K562 (cell line): Measurements from ENCODE around the gene MRPL41. TPM values are rescaled to one million over a fixed set of nuclear protein-coding genes. Genes with fewer than 3 reads are reported as not detected.

ENCODE experiments used
- BMI1 ChIP-seq: fragments of 150-350 bp; IDR thresholded peaks from 2 replicates; pipeline ENCODE4 v1.6.1; 2014; ENCODE audit warnings: low read length
- CBX5 ChIP-seq: IDR thresholded peaks from 2 replicates; pipeline ENCODE4 v1.6.1; 2014; ENCODE audit warnings: low read depth, borderline replicate concordance
- COPS2 ChIP-seq: fragments of 450-650 bp; conservative IDR thresholded peaks from 2 replicates; pipeline ENCODE4 v1.6.1; 2016; ENCODE audit warnings: mild to moderate bottlenecking, moderate library complexity
- DDX20 ChIP-seq: fragments of 450-650 bp; IDR thresholded peaks from 2 replicates; pipeline ENCODE4 v1.6.1; 2016; ENCODE audit warnings: missing genetic modification characterization, low read depth, mild to moderate bottlenecking, missing compliant biosample characterization, moderate library complexity
- EZH2 ChIP-seq: IDR thresholded peaks from 2 replicates; pipeline ENCODE4 v1.6.1; 2012; ENCODE audit warnings: low read depth, mild to moderate bottlenecking, inconsistent platforms, low read length, borderline replicate concordance
- HIVEP1 ChIP-seq: fragments of 250-450 bp; sonication (Bioruptor Pico); IDR thresholded peaks from 2 replicates; pipeline ENCODE4 v1.4.0; 2020; ENCODE audit warnings: mild to moderate bottlenecking
- HNRNPL ChIP-seq: fragments of 200-400 bp; formaldehyde crosslinking; IDR thresholded peaks from 2 replicates; pipeline ENCODE4 v1.6.1; 2017; ENCODE audit warnings: low read depth, mild to moderate bottlenecking, low read length
- KDM2B ChIP-seq: fragments of 250-450 bp; sonication (Bioruptor Pico); IDR thresholded peaks from 2 replicates; pipeline ENCODE4 v1.8.0; 2021; ENCODE audit warnings: mild to moderate bottlenecking, moderate library complexity
- MAFG ChIP-seq: fragments of 450-650 bp; conservative IDR thresholded peaks from 2 replicates; pipeline ENCODE4 v1.6.1; 2016; ENCODE audit warnings: missing genetic modification characterization, missing compliant biosample characterization
- MECOM ChIP-seq: fragments of 250-450 bp; sonication (Bioruptor Pico); IDR thresholded peaks from 2 replicates; pipeline ENCODE4 v1.8.0; 2022; ENCODE audit warnings: inconsistent platforms
- NFIX ChIP-seq: fragments of 250-450 bp; sonication (Bioruptor Pico); IDR thresholded peaks from 2 replicates; pipeline ENCODE4 v1.4.0; 2020; ENCODE audit warnings: low read depth, mild to moderate bottlenecking, moderate library complexity
- NR1H2 ChIP-seq: sonication (generic); formaldehyde crosslinking; IDR thresholded peaks from 2 replicates; pipeline ENCODE4 v1.4.0; 2020; ENCODE audit warnings: mild to moderate bottlenecking, missing genetic modification reagents
- ZC3H8 ChIP-seq: fragments of 450-650 bp; IDR thresholded peaks from 2 replicates; pipeline ENCODE4 v1.6.1; 2017
- ZKSCAN3 ChIP-seq: fragments of 250-450 bp; sonication (Bioruptor Pico); IDR thresholded peaks from 2 replicates; pipeline ENCODE4 v1.4.0; 2020
- polyA plus RNA-seq, 8 experiments: library from polyadenylated mRNA; depleted of rRNA in 4 of 8; stranded (reverse) in 5 of 8; unstranded in 3 of 8; fragments of >200 nt; fragmentation: Nextera tagmentation in 2 of 8; fragmentation: Illumina TruSeq in 1 of 8; extraction: Ambion mirVana in 2 of 8; extraction: Trizol in 1 of 8; gene quantifications; 2 replicates each; pipeline versions ENCODE4 v1.2.1 to v1.2.3, GENCODE V29; 2011 to 2014; ENCODE audit warnings: inconsistent platforms in 1 of 8, missing spikeins in 1 of 8
- total RNA-seq, 7 experiments: library from RNA; depleted of rRNA in 6 of 7; stranded (reverse); fragments of >200 nt in 6 of 7; fragmentation: Illumina TruSeq in 2 of 7; extraction: Trizol in 2 of 7; gene quantifications; 2 replicates each; pipeline versions ENCODE4 v1.2.1 to v1.2.3, GENCODE V29; 2011 to 2021; ENCODE audit warnings: low replicate concordance in 1 of 7
- TF ChIP-seq, protein P1 (sequence below): fragments of 200-600 bp; sonication (generic); IDR thresholded peaks from one replicate; pipeline ENCODE4 v1.6.1; 2012; ENCODE audit warnings: mild to moderate bottlenecking, low read depth, low read length, inconsistent platforms
- TF ChIP-seq, protein P2 (sequence below): fragments of 250-450 bp; sonication (Bioruptor Pico); IDR thresholded peaks from 2 replicates; pipeline ENCODE4 v1.5.0; 2022; ENCODE audit warnings: mild to moderate bottlenecking

Gene MRPL41
- total and polyA plus RNA-seq, 9 of the 15 experiments (the other 6 are each of a cell fraction or from before 2014, with no cell fraction given) = 2.6 to 259 (median 21.6) TPM

DNA sequence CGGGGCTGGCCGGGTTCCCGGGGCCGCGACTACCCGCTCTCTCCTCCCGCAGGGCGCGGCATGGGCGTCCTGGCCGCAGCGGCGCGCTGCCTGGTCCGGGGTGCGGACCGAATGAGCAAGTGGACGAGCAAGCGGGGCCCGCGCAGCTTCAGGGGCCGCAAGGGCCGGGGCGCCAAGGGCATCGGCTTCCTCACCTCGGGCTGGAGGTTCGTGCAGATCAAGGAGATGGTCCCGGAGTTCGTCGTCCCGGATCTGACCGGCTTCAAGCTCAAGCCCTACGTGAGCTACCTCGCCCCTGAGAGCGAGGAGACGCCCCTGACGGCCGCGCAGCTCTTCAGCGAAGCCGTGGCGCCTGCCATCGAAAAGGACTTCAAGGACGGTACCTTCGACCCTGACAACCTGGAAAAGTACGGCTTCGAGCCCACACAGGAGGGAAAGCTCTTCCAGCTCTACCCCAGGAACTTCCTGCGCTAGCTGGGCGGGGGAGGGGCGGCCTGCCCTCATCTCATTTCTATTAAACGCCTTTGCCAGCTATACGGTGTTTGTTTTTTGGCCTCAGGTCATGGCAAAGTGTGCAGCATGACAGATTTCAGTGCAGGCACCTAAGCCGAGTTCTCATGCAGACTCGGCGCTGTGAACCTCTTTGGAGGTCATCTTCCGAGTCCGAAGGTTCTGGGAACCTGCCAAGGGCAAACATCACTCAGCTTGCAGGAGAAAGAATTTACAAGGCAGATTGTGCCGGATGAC, 516 bp downstream of the MRPL41 start (continued):
- TF ChIP-seq, protein P1, sequence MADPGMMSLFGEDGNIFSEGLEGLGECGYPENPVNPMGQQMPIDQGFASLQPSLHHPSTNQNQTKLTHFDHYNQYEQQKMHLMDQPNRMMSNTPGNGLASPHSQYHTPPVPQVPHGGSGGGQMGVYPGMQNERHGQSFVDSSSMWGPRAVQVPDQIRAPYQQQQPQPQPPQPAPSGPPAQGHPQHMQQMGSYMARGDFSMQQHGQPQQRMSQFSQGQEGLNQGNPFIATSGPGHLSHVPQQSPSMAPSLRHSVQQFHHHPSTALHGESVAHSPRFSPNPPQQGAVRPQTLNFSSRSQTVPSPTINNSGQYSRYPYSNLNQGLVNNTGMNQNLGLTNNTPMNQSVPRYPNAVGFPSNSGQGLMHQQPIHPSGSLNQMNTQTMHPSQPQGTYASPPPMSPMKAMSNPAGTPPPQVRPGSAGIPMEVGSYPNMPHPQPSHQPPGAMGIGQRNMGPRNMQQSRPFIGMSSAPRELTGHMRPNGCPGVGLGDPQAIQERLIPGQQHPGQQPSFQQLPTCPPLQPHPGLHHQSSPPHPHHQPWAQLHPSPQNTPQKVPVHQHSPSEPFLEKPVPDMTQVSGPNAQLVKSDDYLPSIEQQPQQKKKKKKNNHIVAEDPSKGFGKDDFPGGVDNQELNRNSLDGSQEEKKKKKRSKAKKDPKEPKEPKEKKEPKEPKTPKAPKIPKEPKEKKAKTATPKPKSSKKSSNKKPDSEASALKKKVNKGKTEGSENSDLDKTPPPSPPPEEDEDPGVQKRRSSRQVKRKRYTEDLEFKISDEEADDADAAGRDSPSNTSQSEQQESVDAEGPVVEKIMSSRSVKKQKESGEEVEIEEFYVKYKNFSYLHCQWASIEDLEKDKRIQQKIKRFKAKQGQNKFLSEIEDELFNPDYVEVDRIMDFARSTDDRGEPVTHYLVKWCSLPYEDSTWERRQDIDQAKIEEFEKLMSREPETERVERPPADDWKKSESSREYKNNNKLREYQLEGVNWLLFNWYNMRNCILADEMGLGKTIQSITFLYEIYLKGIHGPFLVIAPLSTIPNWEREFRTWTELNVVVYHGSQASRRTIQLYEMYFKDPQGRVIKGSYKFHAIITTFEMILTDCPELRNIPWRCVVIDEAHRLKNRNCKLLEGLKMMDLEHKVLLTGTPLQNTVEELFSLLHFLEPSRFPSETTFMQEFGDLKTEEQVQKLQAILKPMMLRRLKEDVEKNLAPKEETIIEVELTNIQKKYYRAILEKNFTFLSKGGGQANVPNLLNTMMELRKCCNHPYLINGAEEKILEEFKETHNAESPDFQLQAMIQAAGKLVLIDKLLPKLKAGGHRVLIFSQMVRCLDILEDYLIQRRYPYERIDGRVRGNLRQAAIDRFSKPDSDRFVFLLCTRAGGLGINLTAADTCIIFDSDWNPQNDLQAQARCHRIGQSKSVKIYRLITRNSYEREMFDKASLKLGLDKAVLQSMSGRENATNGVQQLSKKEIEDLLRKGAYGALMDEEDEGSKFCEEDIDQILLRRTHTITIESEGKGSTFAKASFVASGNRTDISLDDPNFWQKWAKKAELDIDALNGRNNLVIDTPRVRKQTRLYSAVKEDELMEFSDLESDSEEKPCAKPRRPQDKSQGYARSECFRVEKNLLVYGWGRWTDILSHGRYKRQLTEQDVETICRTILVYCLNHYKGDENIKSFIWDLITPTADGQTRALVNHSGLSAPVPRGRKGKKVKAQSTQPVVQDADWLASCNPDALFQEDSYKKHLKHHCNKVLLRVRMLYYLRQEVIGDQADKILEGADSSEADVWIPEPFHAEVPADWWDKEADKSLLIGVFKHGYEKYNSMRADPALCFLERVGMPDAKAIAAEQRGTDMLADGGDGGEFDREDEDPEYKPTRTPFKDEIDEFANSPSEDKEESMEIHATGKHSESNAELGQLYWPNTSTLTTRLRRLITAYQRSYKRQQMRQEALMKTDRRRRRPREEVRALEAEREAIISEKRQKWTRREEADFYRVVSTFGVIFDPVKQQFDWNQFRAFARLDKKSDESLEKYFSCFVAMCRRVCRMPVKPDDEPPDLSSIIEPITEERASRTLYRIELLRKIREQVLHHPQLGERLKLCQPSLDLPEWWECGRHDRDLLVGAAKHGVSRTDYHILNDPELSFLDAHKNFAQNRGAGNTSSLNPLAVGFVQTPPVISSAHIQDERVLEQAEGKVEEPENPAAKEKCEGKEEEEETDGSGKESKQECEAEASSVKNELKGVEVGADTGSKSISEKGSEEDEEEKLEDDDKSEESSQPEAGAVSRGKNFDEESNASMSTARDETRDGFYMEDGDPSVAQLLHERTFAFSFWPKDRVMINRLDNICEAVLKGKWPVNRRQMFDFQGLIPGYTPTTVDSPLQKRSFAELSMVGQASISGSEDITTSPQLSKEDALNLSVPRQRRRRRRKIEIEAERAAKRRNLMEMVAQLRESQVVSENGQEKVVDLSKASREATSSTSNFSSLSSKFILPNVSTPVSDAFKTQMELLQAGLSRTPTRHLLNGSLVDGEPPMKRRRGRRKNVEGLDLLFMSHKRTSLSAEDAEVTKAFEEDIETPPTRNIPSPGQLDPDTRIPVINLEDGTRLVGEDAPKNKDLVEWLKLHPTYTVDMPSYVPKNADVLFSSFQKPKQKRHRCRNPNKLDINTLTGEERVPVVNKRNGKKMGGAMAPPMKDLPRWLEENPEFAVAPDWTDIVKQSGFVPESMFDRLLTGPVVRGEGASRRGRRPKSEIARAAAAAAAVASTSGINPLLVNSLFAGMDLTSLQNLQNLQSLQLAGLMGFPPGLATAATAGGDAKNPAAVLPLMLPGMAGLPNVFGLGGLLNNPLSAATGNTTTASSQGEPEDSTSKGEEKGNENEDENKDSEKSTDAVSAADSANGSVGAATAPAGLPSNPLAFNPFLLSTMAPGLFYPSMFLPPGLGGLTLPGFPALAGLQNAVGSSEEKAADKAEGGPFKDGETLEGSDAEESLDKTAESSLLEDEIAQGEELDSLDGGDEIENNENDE = no peak
- TF ChIP-seq HIVEP1 (no peak), HNRNPL (0 out of 2 replicates have a peak, but pooled peaks have one; percentile 52), ZKSCAN3 (CRISPR knock-in tag) (no peak), NR1H2 (no peak), MAFG (tag) (no peak), COPS2 (no peak), DDX20 (no peak), MECOM (no peak), BMI1 (no peak), ZC3H8 (no peak), EZH2 (no peak), CBX5 (no peak), KDM2B (CRISPR knock-in tag) (no peak; the same call in 1 of the 2 replicates), NFIX (no peak)
- TF ChIP-seq, protein P2, sequence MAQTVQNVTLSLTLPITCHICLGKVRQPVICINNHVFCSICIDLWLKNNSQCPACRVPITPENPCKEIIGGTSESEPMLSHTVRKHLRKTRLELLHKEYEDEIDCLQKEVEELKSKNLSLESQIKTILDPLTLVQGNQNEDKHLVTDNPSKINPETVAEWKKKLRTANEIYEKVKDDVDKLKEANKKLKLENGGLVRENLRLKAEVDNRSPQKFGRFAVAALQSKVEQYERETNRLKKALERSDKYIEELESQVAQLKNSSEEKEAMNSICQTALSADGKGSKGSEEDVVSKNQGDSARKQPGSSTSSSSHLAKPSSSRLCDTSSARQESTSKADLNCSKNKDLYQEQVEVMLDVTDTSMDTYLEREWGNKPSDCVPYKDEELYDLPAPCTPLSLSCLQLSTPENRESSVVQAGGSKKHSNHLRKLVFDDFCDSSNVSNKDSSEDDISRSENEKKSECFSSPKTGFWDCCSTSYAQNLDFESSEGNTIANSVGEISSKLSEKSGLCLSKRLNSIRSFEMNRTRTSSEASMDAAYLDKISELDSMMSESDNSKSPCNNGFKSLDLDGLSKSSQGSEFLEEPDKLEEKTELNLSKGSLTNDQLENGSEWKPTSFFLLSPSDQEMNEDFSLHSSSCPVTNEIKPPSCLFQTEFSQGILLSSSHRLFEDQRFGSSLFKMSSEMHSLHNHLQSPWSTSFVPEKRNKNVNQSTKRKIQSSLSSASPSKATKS (CRISPR knock-in tag) = no peak
